Right lobe of liver (tissue), 4 donors: ENCODE results near the gene PPP1R37.

Experiments
- POLR2A ChIP-seq: fragments of 450-650 bp; IDR thresholded peaks from one replicate; pipeline ENCODE4 v1.6.1; 2017; ENCODE audit warnings: antibody characterized with exemption, mild to moderate bottlenecking
- TF ChIP-seq, protein P1 (sequence below), 4 donors: fragments of 200-600 bp in 3 of 4; fragments of 450-650 bp in 1 of 4; IDR thresholded peaks; one replicate each; pipeline versions ENCODE4 v1.5.1 to v1.8.0; 2016 to 2022; ENCODE audit warnings: antibody characterized with exemption in 4 of 4, mild to moderate bottlenecking in 2 of 4
- donor health status: DM: no; HTN: no; CAD: no.
- donor health status: DM: no; HTN: no; CAD: no.
- donor health status: DM: no; HTN: yes; CAD: no.

DNA sequence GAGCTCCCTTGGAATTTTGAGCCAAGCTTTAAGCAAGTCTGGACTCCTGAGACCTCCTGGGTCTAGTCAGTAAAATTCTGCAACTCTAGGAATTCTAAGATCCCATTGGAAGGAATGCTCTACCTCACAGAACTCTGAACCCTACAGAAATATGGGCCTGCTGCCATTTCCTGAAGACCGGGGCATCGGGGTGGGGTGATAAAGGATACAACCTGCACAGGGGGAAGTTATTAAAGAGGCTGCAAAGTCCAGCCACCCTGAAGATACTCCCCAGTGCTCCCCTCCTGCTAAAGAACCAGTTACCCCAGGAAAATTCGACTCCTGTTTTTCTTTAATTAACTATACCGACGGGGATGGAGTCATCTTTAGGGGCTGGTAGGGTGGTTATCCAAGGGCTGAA lies 2.4 kb upstream of the PPP1R37 start:
- TF ChIP-seq, protein P1, sequence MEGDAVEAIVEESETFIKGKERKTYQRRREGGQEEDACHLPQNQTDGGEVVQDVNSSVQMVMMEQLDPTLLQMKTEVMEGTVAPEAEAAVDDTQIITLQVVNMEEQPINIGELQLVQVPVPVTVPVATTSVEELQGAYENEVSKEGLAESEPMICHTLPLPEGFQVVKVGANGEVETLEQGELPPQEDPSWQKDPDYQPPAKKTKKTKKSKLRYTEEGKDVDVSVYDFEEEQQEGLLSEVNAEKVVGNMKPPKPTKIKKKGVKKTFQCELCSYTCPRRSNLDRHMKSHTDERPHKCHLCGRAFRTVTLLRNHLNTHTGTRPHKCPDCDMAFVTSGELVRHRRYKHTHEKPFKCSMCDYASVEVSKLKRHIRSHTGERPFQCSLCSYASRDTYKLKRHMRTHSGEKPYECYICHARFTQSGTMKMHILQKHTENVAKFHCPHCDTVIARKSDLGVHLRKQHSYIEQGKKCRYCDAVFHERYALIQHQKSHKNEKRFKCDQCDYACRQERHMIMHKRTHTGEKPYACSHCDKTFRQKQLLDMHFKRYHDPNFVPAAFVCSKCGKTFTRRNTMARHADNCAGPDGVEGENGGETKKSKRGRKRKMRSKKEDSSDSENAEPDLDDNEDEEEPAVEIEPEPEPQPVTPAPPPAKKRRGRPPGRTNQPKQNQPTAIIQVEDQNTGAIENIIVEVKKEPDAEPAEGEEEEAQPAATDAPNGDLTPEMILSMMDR (IDR thresholded peaks at IDR 0.05), result no peak
- TF ChIP-seq POLR2A, result no peak
